ENCODE data around the gene CENPP. TPM values are rescaled to one million over a fixed set of nuclear protein-coding genes. Genes with fewer than 3 reads are reported as not detected.

Gene CENPP
- total RNA-seq, 2 experiments from 2014 or later: 21.5 to 23.8 TPM

DNA sequence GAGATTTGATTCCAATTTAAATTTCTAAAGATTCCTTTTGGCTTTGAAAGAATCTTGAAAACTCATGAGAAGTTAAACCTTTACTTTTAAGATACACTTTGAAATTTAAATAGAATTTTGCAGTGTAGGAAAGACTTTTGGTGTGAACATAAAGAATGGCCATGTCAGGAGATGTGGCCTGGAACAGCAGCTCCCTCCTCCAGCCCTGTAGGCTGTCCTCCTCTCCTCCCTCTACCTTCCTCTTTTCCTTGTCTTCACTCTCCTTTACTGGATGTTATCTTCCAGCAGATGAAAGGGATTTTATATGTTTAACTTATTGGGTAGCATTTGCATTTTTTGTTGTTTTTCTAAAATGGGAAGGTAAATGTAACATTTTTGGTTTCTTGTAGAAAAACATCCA, 137.6 kb downstream of the CENPP start:
- ChIA-PET CTCF (no interaction called here), POLR2A (no interaction called here)

DNA sequence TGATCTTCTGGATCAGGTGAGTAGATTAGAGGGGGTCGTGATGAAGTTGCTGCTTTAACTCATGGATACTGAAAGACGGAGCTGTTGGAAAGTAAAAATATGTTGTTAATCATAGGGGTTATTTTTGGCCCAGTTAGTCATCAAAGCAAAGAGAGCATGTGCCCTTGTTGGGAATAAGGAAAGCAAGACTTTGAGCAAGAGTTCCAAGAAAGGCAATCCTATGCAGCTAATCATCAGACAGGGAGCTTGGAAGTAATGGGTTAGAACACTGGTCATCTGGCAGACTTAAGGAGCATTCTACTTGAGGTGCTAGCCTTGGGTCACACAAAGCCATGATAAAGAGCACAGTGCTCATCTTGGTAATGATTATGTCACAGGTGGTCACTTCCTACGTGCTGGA, 138.2 kb downstream of the CENPP start:
- CTCF ChIA-PET: no interaction called here
- POLR2A ChIA-PET: no interaction called here

DNA sequence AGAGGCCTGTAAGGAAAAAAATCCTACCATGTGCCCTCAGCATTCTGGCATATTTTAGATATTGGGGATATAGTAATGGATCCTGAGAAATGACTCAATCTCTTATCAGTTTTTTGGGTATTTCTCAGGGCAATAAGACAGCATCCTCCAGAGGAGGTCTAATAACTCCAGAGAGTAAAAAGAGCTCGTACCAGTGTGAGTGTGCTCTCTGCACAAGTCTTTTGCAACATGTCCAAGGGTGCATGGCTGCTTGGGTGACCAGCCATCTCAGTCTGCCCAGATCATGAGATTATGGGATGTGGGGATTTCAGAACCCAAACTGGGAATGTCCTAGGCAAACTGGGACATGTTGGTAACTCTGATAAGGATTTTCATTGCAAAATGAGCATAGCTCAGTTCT, 141.3 kb downstream of the CENPP start:
- CTCF ChIA-PET: no interaction called here
- POLR2A ChIA-PET: no interaction called here

DNA sequence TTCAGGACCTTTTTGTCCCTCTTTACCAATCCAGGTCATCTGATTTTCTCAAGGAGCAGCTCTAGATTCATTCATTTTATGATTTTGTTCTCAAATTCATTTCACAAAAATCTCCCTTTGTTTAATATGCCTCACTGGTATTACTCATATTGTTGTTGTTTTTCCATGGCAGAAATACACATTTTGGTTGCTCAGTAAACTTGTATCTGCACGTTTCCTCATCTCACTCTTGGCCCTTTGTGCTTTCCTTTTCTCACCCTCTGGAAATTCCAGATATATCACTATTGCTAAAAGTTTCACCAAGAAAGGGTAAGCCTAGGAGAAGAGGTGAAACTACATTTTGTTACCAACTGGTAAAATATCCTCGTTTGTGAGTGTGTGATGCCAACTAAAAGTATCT, 141.8 kb downstream of the CENPP start:
- ChIA-PET CTCF (no interaction called here), POLR2A (no interaction called here)

DNA sequence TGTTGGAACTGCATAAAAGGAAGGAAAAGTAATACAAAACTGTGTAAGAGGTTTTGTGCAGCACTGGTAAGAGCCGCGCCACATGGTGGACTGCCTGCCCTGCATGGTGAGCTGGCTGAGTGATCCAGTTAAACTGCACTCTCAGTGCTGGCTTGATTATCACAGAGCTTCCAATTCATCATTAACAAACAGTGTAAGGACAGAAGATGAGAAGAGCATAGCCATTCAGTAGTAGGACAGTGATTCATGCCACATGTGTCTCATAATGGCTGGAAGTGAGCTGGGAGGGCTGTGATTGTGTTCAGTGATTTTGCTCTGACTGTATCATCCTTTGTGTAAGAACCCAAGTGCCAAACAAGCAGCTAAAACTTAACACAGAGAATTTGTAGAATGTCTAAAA, 142.5 kb downstream of the CENPP start:
- POLR2A ChIA-PET: no interaction called here
- CTCF ChIA-PET: no interaction called here

DNA sequence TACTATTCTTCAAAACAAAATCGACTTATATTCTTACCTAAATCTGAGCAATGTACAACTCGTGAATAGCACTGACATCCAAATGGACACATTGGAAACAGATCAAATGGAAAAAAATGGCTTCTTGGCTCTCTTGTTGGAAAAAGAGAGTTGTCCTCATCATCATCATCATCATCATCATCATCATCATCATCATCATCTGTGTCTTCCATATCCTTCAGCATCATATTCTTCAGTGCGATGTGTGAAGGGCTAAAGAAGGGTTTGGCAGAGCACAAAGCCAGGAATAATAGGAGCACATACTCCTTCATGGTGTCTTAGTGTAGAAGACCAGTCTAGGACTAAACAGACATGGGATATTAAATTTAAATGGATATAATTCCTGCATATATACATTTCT, 148.8 kb downstream of the CENPP start:
- POLR2A ChIA-PET: no interaction called here
- CTCF ChIA-PET: no interaction called here

DNA sequence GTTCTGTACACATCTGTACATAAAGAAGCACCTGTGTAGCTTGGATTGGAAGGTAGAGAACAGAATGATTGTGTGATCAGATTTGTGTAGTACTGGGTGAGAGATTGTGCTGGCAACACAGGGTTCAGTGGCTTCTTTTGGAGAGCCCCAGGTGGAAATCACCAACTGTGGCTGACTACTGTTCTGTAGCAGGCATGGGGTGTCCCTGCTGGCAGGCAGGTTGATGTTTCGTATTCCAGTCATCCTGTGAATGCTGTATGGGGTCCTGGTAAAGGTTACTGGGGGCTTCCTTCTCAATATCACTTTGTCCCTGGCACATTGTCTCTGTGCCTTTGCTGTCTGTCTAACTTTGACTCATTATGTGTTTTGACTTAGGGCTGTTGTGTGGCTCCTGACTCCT, 151.2 kb downstream of the CENPP start:
- POLR2A ChIA-PET: no interaction called here
- CTCF ChIA-PET: no interaction called here

DNA sequence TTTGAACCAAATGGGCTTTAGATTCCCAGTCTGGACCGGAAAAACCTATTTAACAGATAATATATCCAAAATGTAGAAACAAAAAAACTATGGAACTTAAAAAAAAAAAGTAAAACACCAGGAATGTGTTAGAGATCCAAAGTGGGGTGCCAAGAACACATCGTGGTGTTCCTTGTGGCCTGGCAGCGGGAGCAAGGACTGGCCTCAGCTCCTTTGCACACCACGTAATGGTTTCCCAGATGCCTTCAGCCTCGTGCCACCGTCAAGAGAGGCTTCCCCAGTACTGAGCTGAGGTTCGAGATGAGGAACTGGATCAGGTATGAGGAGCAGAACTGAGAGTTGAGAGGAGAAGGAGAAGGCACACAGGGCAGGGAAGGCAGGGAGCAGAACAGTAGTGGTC, 153.0 kb downstream of the CENPP start:
- ChIA-PET POLR2A (no interaction called here), CTCF (no interaction called here)

DNA sequence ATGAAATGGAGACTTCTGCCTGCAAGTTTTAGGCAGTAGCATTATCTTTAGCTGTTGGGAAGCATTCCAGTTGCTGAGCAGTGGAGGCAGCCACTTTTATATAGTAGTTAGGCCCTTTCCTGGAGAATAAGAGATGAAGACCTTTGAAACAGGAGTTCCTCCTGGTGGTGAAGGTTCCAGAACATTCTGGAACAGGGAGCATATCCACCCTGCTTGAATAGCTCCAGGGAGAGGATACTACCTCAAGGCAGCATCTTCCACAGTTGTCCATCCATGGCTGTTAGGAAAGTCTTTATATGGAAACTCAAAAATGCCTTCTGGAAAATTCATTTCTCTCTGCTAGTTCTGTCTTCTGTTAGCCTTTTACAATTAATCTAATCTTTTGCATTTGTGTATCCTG, 153.6 kb downstream of the CENPP start:
- ChIA-PET POLR2A (no interaction called here), CTCF (no interaction called here)

DNA sequence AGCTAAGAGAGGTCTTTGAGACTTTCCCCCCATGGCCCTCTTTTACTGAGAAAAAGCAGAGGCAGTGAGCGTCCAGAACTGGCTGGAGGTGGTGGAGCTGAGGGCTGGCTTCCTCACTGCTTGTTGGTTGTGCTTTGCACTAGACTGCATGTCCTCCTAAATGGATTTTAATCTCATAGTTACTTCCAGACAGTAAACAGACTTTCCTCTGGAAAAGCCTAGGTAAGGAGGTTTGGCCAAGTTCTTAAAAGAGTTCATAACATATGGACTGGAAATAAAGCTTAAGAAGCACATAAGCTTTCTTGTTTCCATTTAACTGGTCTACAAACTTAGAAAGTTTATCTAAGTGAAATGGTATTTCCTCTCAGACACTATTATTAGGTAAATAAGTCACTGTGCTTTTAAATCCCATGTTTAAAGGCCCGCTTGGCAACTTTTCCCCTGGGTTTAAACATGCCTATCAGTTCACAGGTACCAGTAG, 154.6 kb downstream of the CENPP start:
- CTCF ChIA-PET: no interaction called here

DNA sequence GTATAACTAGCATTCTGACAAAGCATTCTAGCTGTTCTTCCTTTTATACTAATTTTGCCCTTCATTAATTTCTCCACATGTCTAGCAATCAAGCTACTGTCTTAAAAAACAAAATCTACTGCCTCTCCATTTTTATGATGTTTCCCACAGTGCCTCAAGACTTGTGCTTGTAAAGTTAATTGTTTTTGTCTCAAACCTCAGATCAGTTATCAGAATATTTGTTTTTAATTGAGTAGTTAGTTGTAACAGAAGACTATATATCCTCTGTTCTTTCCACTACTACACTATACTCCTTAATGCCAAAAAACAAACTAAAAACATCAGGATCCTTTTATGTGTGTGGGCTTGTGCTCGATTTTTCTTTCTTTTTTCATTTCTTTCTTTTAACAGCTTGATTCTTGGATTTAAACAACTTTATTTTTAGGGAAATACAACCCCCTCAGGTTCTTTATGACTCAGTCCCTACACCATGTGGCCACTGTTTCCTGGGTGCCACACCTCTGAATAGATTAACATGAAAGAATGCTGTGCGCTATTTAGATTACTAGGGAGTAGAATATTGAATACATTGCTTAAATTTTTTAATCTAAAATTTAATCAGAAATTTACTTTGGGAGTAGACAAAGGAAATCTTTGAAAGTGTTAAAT, 155.4 kb downstream of the CENPP start:
- POLR2A ChIA-PET: no interaction called here
- CTCF ChIA-PET: no interaction called here

More for the DNA sequence above, 154.6 kb downstream of the CENPP start:
- POLR2A ChIA-PET: no interaction called here

DNA sequence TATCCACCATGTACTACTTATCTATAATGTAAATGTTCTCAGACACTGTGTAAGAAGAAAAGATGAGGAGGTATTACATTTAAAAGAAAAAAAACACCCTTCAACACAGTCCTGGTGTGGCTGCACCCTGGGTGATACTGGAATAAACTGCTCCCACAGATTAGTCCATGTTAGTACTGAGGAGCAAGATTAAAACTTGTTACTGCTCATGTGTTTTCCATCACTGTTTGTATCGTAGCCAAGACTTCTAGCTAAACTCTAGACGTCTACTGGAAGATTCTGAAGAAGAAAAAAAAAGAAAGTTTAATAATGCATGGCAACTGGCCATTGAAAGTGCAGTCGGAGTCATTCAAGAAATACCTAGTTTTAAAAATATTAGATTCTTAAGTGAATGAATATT, 156.6 kb downstream of the CENPP start, which contains the start of gene ASPN:
ASPN (minus strand) TSS at position 178 of the 400 bp plus-strand sequence.
- POLR2A ChIA-PET: no interaction called here
- CTCF ChIA-PET: no interaction called here

DNA sequence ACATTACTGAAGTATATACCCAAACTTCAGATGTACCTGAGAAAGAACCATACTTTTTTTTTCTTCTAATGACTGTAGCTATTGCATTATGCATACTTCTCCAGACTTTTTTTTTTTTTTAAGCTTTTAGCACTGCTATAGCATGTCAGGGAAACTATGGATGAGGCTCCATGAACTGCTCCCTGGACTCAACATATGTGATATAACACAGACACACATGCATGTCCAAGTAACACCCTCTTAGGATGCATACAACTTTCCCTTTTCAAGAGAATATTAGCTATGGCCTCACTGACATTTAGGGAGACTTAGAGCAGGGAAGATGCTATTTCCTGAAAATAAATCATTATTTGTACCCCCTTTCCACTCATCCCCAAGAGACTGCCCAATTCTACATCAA, 157.1 kb downstream of the CENPP start:
- ChIA-PET CTCF (no interaction called here), POLR2A (no interaction called here)

DNA sequence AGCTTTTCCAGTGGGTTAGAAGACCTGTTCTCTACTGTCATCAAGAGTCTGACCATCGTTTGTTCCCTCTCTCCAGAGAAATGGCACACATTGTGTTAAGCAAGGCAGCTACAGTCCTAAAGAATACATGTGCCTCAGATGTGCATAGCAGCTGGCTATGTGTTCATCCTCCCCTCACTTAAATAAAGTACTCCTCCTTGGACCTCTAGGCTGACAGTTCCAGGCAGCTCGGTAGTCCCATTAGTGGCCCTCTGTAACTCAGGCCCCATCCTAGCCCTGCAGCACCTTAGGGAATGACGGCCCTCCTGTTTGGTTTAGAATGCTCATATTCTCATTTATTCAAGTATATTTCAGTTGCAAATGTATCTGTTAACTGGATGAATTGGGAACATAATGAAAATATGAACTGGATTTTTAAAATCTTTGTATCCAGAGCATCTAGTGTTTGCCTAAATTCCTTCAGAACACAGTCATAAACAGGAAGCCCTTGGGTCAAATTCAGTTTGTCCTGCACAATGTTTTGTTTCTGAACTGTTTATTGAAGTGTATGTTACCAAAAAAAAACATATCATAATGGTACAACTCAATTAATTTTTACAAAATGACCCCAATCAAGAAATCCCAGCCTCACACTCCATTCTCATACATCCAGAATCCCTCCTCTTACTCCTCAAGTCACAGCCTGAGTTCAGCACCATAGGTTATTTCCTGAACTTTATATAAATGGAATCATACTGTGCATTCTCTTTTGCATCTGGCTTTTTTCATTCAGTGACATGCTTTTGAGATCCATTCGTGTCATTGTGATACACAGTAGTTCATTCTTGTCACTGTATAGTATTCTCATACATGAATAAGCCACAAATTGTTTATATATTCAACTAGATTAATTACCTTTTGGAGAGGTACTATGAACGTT, 158.1 kb downstream of the CENPP start:
- ChIA-PET CTCF (no interaction called here), POLR2A (no interaction called here)

DNA sequence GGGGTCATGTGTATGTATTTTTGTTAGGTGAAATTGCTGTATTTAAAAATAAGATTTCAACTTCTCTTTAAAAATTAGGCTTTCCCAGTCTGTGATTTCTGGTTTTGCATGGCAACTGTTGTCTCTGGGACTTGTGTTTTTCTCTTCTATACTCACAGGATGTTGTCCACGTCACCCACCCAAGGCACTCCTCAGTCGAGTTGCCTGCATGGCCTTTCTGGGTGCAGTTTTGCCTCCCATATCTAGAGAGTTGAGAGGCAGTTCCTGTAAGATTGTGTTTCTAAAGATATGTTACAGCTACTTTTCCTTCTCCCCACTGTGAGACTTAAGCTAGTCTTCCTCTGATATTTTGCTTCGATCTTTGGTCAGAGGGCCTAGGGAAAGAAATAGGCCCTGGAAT, 158.8 kb downstream of the CENPP start:
- ChIA-PET POLR2A (no interaction called here), CTCF (no interaction called here)

DNA sequence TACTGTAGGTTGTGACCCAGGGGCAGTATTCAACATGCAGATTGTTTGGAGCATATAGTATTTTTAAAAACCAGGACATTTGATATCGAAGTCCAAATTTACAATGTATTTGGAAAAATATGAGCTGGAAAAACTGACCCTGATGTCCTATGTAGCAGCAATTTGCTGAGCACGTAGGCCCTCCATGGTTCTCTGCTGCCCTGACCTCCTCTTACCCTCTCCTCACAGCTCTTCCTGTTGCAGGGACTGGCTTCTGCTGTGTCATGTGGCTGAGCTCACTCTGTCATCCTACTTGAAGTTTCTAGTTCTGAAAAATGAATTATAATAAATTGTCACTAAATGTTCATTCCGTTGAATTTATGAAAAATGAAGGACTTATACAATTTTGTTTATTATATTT, 160.6 kb downstream of the CENPP start:
- ChIA-PET POLR2A (no interaction called here), CTCF (interaction anchor here (0.7 kb wide), 2 partner anchors 31 to 121 kb away, joined by 3 read pairs; no protein-coding TSS in a partner anchor)

DNA sequence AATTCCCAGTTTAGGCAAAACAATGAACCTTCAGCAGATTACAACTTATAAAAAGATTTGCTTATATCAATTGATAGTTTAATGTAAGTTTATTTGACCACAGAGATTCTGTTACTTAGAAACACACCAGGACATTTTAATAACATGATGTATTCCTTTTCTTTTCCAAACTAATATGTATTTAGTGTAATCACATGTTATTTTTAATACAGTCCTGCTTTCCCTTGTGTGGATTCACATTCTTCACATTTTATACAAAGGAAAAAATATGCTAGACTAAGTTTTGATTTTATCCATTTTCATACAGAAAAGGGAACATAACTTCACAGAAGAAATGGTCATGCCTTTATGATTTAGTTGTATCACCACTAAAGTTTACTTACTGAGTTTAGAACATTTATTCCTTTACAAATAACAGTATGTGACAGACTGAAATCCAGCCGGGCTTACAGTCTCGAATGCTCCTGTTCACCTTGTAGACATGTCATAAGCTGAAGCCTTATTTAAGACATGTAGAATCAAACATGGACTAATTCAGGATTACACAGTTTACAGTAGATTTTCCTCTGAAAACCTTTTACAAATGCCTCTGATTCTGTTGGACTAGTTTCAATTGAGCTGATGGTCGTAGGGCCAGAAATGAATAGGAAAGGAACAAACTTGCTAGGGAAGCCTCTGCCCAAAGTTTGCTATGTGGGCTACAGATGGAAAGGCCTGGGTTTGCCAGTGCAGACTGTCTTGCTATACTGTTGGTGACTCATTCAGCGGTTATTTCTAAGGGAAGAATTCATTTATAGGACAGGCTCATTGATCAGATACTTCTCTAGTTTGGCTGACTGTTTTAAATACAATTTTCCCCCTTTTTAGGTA, 163.2 kb downstream of the CENPP start:
- POLR2A ChIA-PET: no interaction called here
- CTCF ChIA-PET: no interaction called here

DNA sequence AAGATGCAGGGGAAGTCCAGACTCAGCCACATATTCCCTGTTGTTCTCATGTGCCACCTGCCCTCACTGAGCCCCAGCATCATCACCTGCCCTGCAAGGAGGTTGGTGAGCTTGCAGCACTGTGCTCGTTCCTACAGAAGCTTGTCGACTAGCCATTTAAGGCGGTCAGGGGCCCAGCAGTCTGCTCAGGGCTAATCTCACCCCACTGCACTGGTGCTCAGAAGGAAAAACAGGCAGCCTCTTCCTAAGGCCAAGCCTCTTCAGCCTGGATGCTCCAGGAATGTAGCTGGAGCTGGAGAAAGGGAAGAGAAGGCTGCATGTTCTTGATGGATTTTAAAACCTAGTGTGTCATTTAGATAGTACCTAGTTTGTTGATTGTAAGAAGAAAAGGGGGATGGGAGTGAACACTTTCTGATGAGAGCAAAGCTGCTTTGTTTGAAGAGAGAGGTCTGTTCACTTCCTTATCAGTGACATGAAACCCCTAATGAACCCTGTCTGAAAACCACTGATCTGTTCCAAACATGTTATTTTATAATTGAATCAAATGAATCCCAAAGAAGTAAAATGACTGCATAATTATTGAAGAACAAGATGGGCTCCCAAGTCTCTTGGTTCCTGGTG, 167.1 kb downstream of the CENPP start:
- ChIA-PET CTCF (no interaction called here), POLR2A (no interaction called here)

DNA sequence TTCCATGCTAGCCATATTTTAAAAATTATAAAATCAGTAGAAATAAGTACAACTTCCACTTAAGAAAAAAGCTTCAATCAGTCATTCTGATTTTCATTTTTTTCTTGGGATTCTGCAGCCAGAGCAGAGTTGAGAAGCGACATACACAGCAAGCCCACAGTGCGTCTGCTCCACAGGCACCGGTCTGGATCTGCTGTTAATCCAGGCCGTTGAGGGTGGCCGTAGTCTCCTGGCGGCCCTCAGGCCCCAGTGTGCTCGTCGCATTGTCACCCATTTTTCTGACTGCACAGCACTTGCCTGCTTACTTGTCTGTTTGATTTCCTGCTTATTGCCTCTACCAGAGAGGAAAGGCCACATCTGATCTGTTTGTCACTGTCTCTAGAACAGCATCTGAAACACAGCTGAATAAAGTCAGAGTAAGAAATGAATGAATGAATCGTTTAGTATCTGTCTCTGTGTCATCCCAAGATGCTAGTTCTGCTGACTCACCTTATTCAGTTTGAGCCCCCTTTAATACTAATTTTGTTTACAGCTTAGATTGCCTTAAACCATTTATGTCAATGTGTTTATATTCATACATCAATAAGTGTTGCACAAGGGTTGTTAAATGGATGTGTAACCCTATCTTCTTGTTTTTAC, 168.1 kb downstream of the CENPP start:
- ChIA-PET POLR2A (no interaction called here), CTCF (no interaction called here)

DNA sequence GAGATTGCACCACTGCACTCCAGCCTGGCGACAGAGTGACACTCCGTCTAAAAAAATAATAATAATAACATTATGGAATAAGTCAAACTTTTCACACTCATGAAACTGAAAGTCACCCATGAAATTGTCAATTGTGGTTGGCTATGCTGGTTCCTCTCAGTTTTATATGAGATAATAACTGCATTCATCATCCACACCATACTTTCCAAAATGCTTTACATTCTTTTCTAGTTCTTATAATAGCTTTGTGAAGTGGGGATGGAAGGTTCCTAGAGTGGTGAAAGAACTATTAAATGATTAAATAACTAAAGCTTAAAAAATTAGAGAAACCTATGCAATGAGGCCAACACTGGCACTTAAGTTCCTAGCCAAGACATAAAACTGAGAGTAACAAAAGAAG, 169.1 kb downstream of the CENPP start:
- ChIA-PET POLR2A (no interaction called here), CTCF (no interaction called here)
